Calu3 (cell line): ENCODE results near the gene PTPRF. TPM values are rescaled to one million over a fixed set of nuclear protein-coding genes. Genes with fewer than 3 reads are reported as not detected.

Experiments used
- BruUV-seq: library from RNA; stranded (reverse); fragments of 400-500 nt; replicated peaks from 2 replicates; lab custom pipeline; 2021; lab: Mats Ljungman, UMichigan
- CTCF ChIA-PET: fragments of 300-600 bp; sonication (Branson Sonifier 250); formaldehyde crosslinking; loops from one replicate; lab custom pipeline; 2022; ENCODE audit warnings: antibody characterized with exemption; lab: Charles Lee
- DNase-seq: peaks from one replicate; pipeline ENCODE4 v3.0.0; 2022
- H3K27ac Mint-ChIP-seq: one replicate; pipeline ENCODE4 v1.8.0; 2022; ENCODE audit warnings: mixed read lengths; ENCODE audit not compliant: unreplicated experiment
- H3K27me3 Mint-ChIP-seq: one replicate; pipeline ENCODE4 v1.8.0; 2022; ENCODE audit warnings: mixed read lengths; ENCODE audit not compliant: unreplicated experiment
- H3K36me3 Mint-ChIP-seq: one replicate; pipeline ENCODE4 v1.8.0; 2022; ENCODE audit warnings: mild to moderate bottlenecking, moderate library complexity, mixed read lengths; ENCODE audit not compliant: insufficient read depth, unreplicated experiment
- H3K4me1 Mint-ChIP-seq: one replicate; pipeline ENCODE4 v1.8.0; 2022; ENCODE audit warnings: mild to moderate bottlenecking, low read depth, mixed read lengths; ENCODE audit not compliant: unreplicated experiment
- H3K4me3 Mint-ChIP-seq: one replicate; pipeline ENCODE4 v1.8.0; 2022; ENCODE audit warnings: mild to moderate bottlenecking, low read depth, moderate library complexity, mixed read lengths; ENCODE audit not compliant: unreplicated experiment
- H3K9me3 Mint-ChIP-seq: one replicate; pipeline ENCODE4 v1.8.0; 2022; ENCODE audit warnings: low read depth, mixed read lengths; ENCODE audit not compliant: unreplicated experiment
- intact Hi-C: fragments of 100-400 bp; cut with micrococcal nuclease; formaldehyde crosslinking; loops from one replicate; pipeline ENCODE4 v1.10.0; 2022; ENCODE audit not compliant: unreplicated experiment
- total RNA-seq: library from RNA; stranded (reverse); gene quantifications from 2 replicates; pipeline ENCODE4 v1.2.3, GENCODE V29; 2022
- TF ChIP-seq, protein P1 (sequence below): fragments of 200-600 bp; IDR thresholded peaks from one replicate; pipeline ENCODE4 v1.8.0; 2022; ENCODE audit warnings: antibody characterized with exemption; ENCODE audit not compliant: unreplicated experiment

The PTPRF gene
- total RNA-seq, 1 experiment from 2014 or later, result 318 TPM

DNA sequence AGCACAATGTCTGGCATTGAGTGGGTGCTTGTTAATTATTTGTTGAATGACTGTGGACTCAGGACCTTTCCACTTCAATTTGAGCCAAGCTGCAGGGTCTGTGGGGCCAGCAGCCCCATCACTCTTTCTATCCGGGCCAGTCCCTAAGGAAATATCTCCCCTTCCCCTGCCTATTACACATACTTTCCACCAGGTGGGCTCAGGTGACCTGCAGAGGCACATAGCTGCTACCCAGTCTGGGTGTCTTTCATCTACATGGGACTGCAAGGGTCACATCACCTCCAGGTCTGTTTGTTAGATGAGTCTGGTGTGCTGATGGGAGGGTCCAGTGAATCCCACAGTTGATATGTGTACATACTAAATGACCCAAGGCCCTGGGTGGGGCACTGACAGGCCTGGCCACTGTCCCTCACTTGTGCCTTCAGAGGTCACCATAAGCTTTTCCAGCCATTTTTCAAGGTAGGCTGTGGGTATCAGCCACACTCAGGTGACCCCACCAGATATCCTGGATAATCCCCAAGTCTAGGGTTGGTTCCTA lies 59.8 kb downstream of the PTPRF start:
- intact Hi-C loops, result no loop called here
- peaks cover 10% of the 10 kb centered on the region for H3K4me1 Mint-ChIP-seq
- H3K27me3 Mint-ChIP-seq, result no peaks in the 10 kb centered on the region
- DNase-seq, result peak; percentile 9
- H3K4me3 Mint-ChIP-seq, result no peak overlapping the region
- no peaks in the 10 kb centered on the region for H3K9me3 Mint-ChIP-seq
- H3K27ac Mint-ChIP-seq, result no peak overlapping the region
- H3K36me3 Mint-ChIP-seq, result peaks cover 45% of the 10 kb centered on the region
- CTCF ChIA-PET, result interaction anchor here (0.7 kb wide), 1 partner anchor 9 kb away, joined by 3 read pairs; no protein-coding TSS in a partner anchor
- TF ChIP-seq, protein P1, sequence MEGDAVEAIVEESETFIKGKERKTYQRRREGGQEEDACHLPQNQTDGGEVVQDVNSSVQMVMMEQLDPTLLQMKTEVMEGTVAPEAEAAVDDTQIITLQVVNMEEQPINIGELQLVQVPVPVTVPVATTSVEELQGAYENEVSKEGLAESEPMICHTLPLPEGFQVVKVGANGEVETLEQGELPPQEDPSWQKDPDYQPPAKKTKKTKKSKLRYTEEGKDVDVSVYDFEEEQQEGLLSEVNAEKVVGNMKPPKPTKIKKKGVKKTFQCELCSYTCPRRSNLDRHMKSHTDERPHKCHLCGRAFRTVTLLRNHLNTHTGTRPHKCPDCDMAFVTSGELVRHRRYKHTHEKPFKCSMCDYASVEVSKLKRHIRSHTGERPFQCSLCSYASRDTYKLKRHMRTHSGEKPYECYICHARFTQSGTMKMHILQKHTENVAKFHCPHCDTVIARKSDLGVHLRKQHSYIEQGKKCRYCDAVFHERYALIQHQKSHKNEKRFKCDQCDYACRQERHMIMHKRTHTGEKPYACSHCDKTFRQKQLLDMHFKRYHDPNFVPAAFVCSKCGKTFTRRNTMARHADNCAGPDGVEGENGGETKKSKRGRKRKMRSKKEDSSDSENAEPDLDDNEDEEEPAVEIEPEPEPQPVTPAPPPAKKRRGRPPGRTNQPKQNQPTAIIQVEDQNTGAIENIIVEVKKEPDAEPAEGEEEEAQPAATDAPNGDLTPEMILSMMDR, result peak; percentile 23
- BruUV-seq, result no TSS peak

DNA sequence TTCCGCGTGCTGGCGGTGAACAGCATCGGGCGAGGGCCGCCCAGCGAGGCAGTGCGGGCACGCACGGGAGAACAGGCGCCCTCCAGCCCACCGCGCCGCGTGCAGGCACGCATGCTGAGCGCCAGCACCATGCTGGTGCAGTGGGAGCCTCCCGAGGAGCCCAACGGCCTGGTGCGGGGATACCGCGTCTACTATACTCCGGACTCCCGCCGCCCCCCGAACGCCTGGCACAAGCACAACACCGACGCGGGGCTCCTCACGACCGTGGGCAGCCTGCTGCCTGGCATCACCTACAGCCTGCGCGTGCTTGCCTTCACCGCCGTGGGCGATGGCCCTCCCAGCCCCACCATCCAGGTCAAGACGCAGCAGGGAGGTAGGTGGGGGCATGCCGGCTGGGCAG lies 60.5 kb downstream of the PTPRF start:
- TF ChIP-seq, protein P1, result no peak
- no peak for DNase-seq
- Mint-ChIP-seq H3K27ac (no peak overlapping the region), H3K4me3 (no peak overlapping the region), H3K9me3 (no peaks in the 10 kb centered on the region), H3K4me1 (peaks cover 10% of the 10 kb centered on the region), H3K36me3 (peaks cover 42% of the 10 kb centered on the region), H3K27me3 (no peaks in the 10 kb centered on the region)
- intact Hi-C loops, result no loop called here
- CTCF ChIA-PET, result interaction anchor here (1.4 kb wide), 1 partner anchor 9 kb away, joined by 3 read pairs; no protein-coding TSS in a partner anchor
- BruUV-seq, result no TSS peak

DNA sequence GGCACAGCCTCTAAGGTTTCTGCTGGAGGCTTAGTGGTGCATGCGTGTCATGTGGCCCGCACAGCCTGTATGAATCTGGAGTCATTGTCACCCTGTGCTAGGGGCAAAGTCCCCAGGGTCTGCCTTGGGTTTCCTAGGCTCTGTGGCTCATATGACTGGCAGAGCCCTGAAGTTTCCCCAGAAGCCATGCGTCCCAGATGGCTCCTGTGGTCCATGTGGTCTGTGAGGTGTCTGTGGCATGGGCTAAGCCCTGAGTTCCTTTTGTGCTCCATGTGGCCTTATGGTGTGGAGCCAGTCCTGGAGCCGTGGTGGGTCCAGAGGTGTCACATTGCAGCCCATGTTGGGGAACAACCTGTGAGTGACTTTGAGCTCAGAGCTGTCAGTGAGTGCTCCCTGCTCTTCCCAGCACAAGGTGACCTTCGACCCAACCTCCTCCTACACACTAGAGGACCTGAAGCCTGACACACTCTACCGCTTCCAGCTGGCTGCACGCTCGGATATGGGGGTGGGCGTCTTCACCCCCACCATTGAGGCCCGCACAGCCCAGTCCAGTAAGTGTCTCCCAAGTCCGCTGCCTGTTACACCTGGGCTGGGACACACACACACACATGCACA lies 61.5 kb downstream of the PTPRF start:
- TF ChIP-seq, protein P1, result no peak
- no peaks in the 10 kb centered on the region for H3K27me3 Mint-ChIP-seq

DNA sequence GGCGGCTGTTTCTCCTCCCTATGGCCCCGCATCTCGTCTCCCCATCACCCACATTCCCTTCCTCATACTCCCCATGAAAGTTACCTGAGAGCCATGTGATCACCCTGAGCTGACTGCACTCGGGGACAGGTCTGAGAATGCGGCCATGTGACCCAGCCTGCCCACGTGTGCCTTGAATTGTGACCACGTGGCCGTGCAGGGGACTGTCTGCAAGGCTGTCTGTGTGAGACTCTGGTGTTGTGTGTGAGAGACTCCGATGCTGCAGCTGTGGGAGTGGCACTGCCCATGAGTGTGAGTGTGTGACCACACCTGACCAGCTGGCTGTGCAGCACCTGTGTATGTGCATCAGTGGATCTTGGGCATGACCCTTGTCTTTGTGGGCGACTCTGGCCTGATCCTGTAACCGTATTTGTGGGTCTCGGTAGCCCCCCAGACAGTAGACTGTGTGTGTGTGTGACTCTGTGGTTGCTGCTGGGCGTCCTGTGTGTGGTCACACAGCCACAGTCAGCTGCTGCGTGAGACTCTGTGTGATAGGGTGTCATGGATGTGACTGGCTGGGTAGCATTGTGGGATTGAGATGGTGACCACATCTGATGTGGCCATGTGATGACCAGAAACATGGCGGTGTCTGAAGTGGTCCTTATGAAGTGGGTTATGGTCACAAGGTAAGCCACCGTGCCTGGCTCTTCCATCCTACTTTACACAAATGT lies 62.4 kb downstream of the PTPRF start:
- no peaks in the 10 kb centered on the region for H3K27me3 Mint-ChIP-seq
- CTCF ChIA-PET, result no interaction called here
- TF ChIP-seq, protein P1, result no peak
- no TSS peak for BruUV-seq
- peaks cover 35% of the 10 kb centered on the region for H3K36me3 Mint-ChIP-seq
- no peak overlapping the region for H3K4me3 Mint-ChIP-seq
- no peaks in the 10 kb centered on the region for H3K4me1 Mint-ChIP-seq
- intact Hi-C loops, result no loop called here
- no peak for DNase-seq
- H3K27ac Mint-ChIP-seq, result no peak overlapping the region
- H3K9me3 Mint-ChIP-seq, result no peaks in the 10 kb centered on the region

More for the DNA sequence above, 61.5 kb downstream of the PTPRF start:
- intact Hi-C loops, result no loop called here
- Mint-ChIP-seq H3K4me3 (no peak overlapping the region), H3K9me3 (no peaks in the 10 kb centered on the region), H3K27ac (no peak overlapping the region), H3K4me1 (peaks cover 4% of the 10 kb centered on the region), H3K36me3 (peaks cover 37% of the 10 kb centered on the region)
- BruUV-seq, result no TSS peak
- no peak for DNase-seq
- CTCF ChIA-PET, result interaction anchor here (1.4 kb wide), 1 partner anchor 10 kb away, joined by 3 read pairs; no protein-coding TSS in a partner anchor
